IMR-90 (cell line): ENCODE data around the gene MOB3A.

ENCODE experiments used
- POLR2A ChIP-seq: IDR thresholded peaks from 2 replicates; pipeline ENCODE4 v1.6.1; 2012; ENCODE audit warnings: mild to moderate bottlenecking, low read depth, low read length
- TF ChIP-seq, protein P1 (sequence below): conservative IDR thresholded peaks from 2 replicates; pipeline ENCODE4 v1.5.1; 2012; ENCODE audit warnings: mild to moderate bottlenecking, low read depth, low read length, improper control_type of control experiment

GRCh38 chr19:2038284-2039088 is 57.6 kb downstream of the MOB3A start:
- TF ChIP-seq, protein P1, sequence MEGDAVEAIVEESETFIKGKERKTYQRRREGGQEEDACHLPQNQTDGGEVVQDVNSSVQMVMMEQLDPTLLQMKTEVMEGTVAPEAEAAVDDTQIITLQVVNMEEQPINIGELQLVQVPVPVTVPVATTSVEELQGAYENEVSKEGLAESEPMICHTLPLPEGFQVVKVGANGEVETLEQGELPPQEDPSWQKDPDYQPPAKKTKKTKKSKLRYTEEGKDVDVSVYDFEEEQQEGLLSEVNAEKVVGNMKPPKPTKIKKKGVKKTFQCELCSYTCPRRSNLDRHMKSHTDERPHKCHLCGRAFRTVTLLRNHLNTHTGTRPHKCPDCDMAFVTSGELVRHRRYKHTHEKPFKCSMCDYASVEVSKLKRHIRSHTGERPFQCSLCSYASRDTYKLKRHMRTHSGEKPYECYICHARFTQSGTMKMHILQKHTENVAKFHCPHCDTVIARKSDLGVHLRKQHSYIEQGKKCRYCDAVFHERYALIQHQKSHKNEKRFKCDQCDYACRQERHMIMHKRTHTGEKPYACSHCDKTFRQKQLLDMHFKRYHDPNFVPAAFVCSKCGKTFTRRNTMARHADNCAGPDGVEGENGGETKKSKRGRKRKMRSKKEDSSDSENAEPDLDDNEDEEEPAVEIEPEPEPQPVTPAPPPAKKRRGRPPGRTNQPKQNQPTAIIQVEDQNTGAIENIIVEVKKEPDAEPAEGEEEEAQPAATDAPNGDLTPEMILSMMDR = no peak
- TF ChIP-seq POLR2A = no peak
